ENCODE results near the gene MRPL49. TPM values are rescaled to one million over a fixed set of nuclear protein-coding genes. Genes with fewer than 3 reads are reported as not detected.
A peak's percentile ranks its signal among the peaks of the same experiment; 100 is the strongest.

The MRPL49 gene
- total and polyA plus RNA-seq, 9 of the 15 experiments (the other 6 are each of a cell fraction or from before 2014, with no cell fraction given) = 74.3 to 132 (median 91.2) TPM

- peak in 1 of 2 experiments; percentile 39; a peak in 1 of 4 replicates for TF ChIP-seq ZNF318 (IDR thresholded peaks at IDR 0.05; ENCODE audit: borderline replicate concordance in 1 of 2, low read depth in 1 of 2)
- TF ChIP-seq CLOCK (CRISPR knock-in tag; IDR thresholded peaks at IDR 0.05; ENCODE audit: borderline replicate concordance) = peak; percentile 40; the same call in 1 of the 2 replicates
- TF ChIP-seq HIVEP1 (CRISPR knock-in tag; IDR thresholded peaks at IDR 0.05) = 0 out of 2 replicates have a peak, but pooled peaks have one; percentile 24
- peak; percentile 53 for TF ChIP-seq L3MBTL2 (IDR thresholded peaks at IDR 0.05)
- peak; percentile 50 for TF ChIP-seq TBP (optimal IDR thresholded peaks at IDR 0.05; ENCODE audit: low read depth, low read length)
- TF ChIP-seq ZNF24 (IDR thresholded peaks at IDR 0.05) = no peak
- TF ChIP-seq ZBTB12 (CRISPR knock-in tag; IDR thresholded peaks at IDR 0.05) = peak; percentile 99
- TF ChIP-seq ZNF583 (CRISPR knock-in tag; IDR thresholded peaks at IDR 0.05) = peak; percentile 41; the same call in 1 of the 2 replicates
- peak; percentile 67; the same call in 1 of the 2 replicates for TF ChIP-seq POLR2AphosphoS5 (IDR thresholded peaks at IDR 0.05; ENCODE audit: control insufficient read depth, insufficient read depth, low read depth, low read length)
- peak; percentile 83; the same call in 1 of the 2 replicates for TF ChIP-seq HDAC2 (IDR thresholded peaks at IDR 0.05)
- TF ChIP-seq KAT7 (CRISPR knock-in tag; IDR thresholded peaks at IDR 0.05; ENCODE audit: borderline replicate concordance) = peak; percentile 84; the same call in 1 of the 2 replicates
- peak; percentile 77 for TF ChIP-seq VEZF1 (CRISPR knock-in tag; IDR thresholded peaks at IDR 0.05)
- TF ChIP-seq BACH1 (tag; IDR thresholded peaks at IDR 0.05) = peak; percentile 63; the same call in 1 of the 2 replicates
Observed at GRCh38 chr11:65083834-65084597, 38.1 kb upstream of the MRPL49 start, which contains the start of the genes CDCA5 and ZFPL1 (continued).
